Gastrocnemius medialis (tissue), 4 donors: ENCODE results near the gene LRSAM1. TPM values are rescaled to one million over a fixed set of nuclear protein-coding genes. Genes with fewer than 3 reads are reported as not detected.

ENCODE experiments used
- ATAC-seq, 2 donors: fragments of 150-250 bp; one replicate each; pipeline ENCODE4 v1.9.1; 2016
- DNase-seq, 2 donors: peaks; one replicate each; pipeline ENCODE4 v3.0.0-alpha.2; 2019
- H3K27ac ChIP-seq, 4 donors: fragments of 200-600 bp; sonication (generic); 1 replicate in 1 of 4; 2 replicates in 3 of 4; pipeline ENCODE4 v1.5.1; 2016 to 2018; ENCODE audit warnings: mild to moderate bottlenecking in 2 of 4, moderate library complexity in 1 of 4
- H3K27me3 ChIP-seq, 3 donors: fragments of 200-600 bp; sonication (generic) in 2 of 3; 1 replicate in 1 of 3; 2 replicates in 2 of 3; pipeline versions ENCODE4 v1.5.1 to v1.6.0; 2016 to 2019; ENCODE audit warnings: mild to moderate bottlenecking in 1 of 3, moderate library complexity in 1 of 3
- H3K36me3 ChIP-seq, 2 donors: fragments of 200-600 bp; sonication (generic) in 1 of 2; one replicate each; pipeline ENCODE4 v1.5.1; 2017 to 2018
- H3K4me1 ChIP-seq, 2 donors: fragments of 200-600 bp; sonication (generic) in 1 of 2; one replicate each; pipeline ENCODE4 v1.5.1; 2016 to 2017; ENCODE audit warnings: mild to moderate bottlenecking in 2 of 2
- H3K4me3 ChIP-seq, 4 donors: fragments of 200-600 bp; sonication (generic) in 3 of 4; 1 replicate in 1 of 4; 2 replicates in 3 of 4; pipeline ENCODE4 v1.5.1; 2016 to 2019; ENCODE audit warnings: mild to moderate bottlenecking in 2 of 4
- H3K9me3 ChIP-seq, 3 donors: fragments of 200-600 bp; sonication (generic) in 2 of 3; 1 replicate in 1 of 3; 2 replicates in 2 of 3; pipeline ENCODE4 v1.5.1; 2016 to 2019
- CTCF ChIP-seq, 5 experiments: fragments of 450-650 bp in 3 of 5; fragments of 200-600 bp in 2 of 5; sonication (generic) in 2 of 5; IDR thresholded peaks in 4 of 5; conservative IDR thresholded peaks in 1 of 5; 1 replicate in 4 of 5; 2 replicates in 1 of 5; pipeline ENCODE4 v1.5.1; 2016 to 2019; ENCODE audit warnings: antibody characterized with exemption in 5 of 5, mild to moderate bottlenecking in 3 of 5, moderate library complexity in 3 of 5
- POLR2A ChIP-seq, 2 donors: fragments of 450-650 bp; IDR thresholded peaks; one replicate each; pipeline ENCODE4 v1.6.1; 2017; ENCODE audit warnings: antibody characterized with exemption in 2 of 2, mild to moderate bottlenecking in 2 of 2, moderate library complexity in 2 of 2
- in situ Hi-C, 4 donors: fragments of 200-750 bp; cut with MboI; loops; one replicate each; pipeline versions ENCODE4 v1.15.0 to v1.8.0; 2017; ENCODE audit warnings: low sequenced_read_pairs in 4 of 4
- intact Hi-C: fragments of 100-400 bp; cut with DNase I; formaldehyde crosslinking; loops from one replicate; pipeline ENCODE4 v1.15.1; 2023; ENCODE audit warnings: low total_unique reads
- total RNA-seq, 4 donors: library from RNA; depleted of rRNA; stranded (reverse); fragments of >200 nt; gene quantifications; one replicate each; pipeline versions ENCODE4 v1.1.0 to v1.2.3, GENCODE V29; 2016

The LRSAM1 gene
- total RNA-seq, 4 donors from 2014 or later, result 10.2 to 17.3 (median 16.1) TPM

- no peaks in the 10 kb centered on the region for H3K36me3 ChIP-seq
- TF ChIP-seq POLR2A (IDR thresholded peaks at IDR 0.05), result no peak
- TF ChIP-seq CTCF (IDR thresholded peaks at IDR 0.05 in 4 of 5, conservative IDR thresholded peaks at IDR 0.05 in 1 of 5), result no peak
- intact Hi-C loops, result no loop called here
- no peak overlapping the region for H3K27ac ChIP-seq
- in situ Hi-C loops, result no loop called here
- H3K4me3 ChIP-seq, result no peak overlapping the region
- DNase-seq (no peak), ATAC-seq (no peak)
- H3K9me3 ChIP-seq, result no peaks in the 10 kb centered on the region
- H3K27me3 ChIP-seq, result no peaks in the 10 kb centered on the region
- H3K4me1 ChIP-seq, result peaks cover 17 to 21% of the 10 kb centered on the region in 2 donors
Observed at GRCh38 chr9:127540664-127541041, 89.3 kb downstream of the LRSAM1 start.

- DNase-seq, result no peak
- intact Hi-C loops (no loop called here), in situ Hi-C loops (no loop called here)
- Histone ChIP-seq H3K36me3 (no peaks in the 10 kb centered on the region), H3K4me1 (peaks cover 17 to 22% of the 10 kb centered on the region in 2 donors), H3K9me3 (no peaks in the 10 kb centered on the region), H3K27ac (peak overlapping the region in 2 of 4 donors; percentile 46 to 49), H3K4me3 (no peak overlapping the region), H3K27me3 (no peaks in the 10 kb centered on the region)
- no peak for ATAC-seq
- TF ChIP-seq CTCF (IDR thresholded peaks at IDR 0.05 in 4 of 5, conservative IDR thresholded peaks at IDR 0.05 in 1 of 5), result no peak
- TF ChIP-seq POLR2A (IDR thresholded peaks at IDR 0.05), result no peak
Observed at GRCh38 chr9:127541176-127541575, 89.9 kb downstream of the LRSAM1 start.

- DNase-seq (peak; percentile 30 to 69), ATAC-seq (peak; percentile 57 to 59)
- Histone ChIP-seq H3K4me1 (peaks cover 23 to 26% of the 10 kb centered on the region in 2 donors), H3K9me3 (no peaks in the 10 kb centered on the region), H3K36me3 (no peaks in the 10 kb centered on the region), H3K27ac (peak overlapping the region; percentile 18 to 58 (median 50)), H3K27me3 (no peaks in the 10 kb centered on the region), H3K4me3 (no peak overlapping the region)
- TF ChIP-seq CTCF (IDR thresholded peaks at IDR 0.05 in 4 of 5, conservative IDR thresholded peaks at IDR 0.05 in 1 of 5) (no peak), POLR2A (IDR thresholded peaks at IDR 0.05) (no peak)
- in situ Hi-C loops (no loop called here), intact Hi-C loops (no loop called here)
Observed at GRCh38 chr9:127541865-127542264, 90.6 kb downstream of the LRSAM1 start.

GRCh38 chr9:127543221-127543620, 91.9 kb downstream of the LRSAM1 start:
- ATAC-seq (peak; percentile 4 to 16), DNase-seq (no peak)
- intact Hi-C loops, result no loop called here
- no peak overlapping the region for H3K4me3 ChIP-seq
- no peaks in the 10 kb centered on the region for H3K36me3 ChIP-seq
- TF ChIP-seq CTCF (IDR thresholded peaks at IDR 0.05 in 4 of 5, conservative IDR thresholded peaks at IDR 0.05 in 1 of 5) (no peak), POLR2A (IDR thresholded peaks at IDR 0.05) (no peak)
- H3K9me3 ChIP-seq, result no peaks in the 10 kb centered on the region
- no peaks in the 10 kb centered on the region for H3K27me3 ChIP-seq
- H3K4me1 ChIP-seq, result peaks cover 25 to 26% of the 10 kb centered on the region in 2 donors
- in situ Hi-C loops, result no loop called here
- H3K27ac ChIP-seq, result peak overlapping the region; percentile 44 to 58 (median 50)

- no peaks in the 10 kb centered on the region for H3K9me3 ChIP-seq
- H3K36me3 ChIP-seq, result no peaks in the 10 kb centered on the region
- DNase-seq (no peak), ATAC-seq (no peak)
- no peak overlapping the region for H3K4me3 ChIP-seq
- intact Hi-C loops, result no loop called here
- no peaks in the 10 kb centered on the region for H3K27me3 ChIP-seq
- H3K4me1 ChIP-seq, result peaks cover 25 to 26% of the 10 kb centered on the region in 2 donors
- TF ChIP-seq POLR2A (IDR thresholded peaks at IDR 0.05), result no peak
- no peak for TF ChIP-seq CTCF (IDR thresholded peaks at IDR 0.05 in 4 of 5, conservative IDR thresholded peaks at IDR 0.05 in 1 of 5)
- in situ Hi-C loops, result no loop called here
- H3K27ac ChIP-seq, result peak overlapping the region in 1 of 4 donors; percentile 58
Observed at GRCh38 chr9:127543973-127544533, 92.7 kb downstream of the LRSAM1 start.
